Measurements from ENCODE around the gene ALDH2. TPM values are rescaled to one million over a fixed set of nuclear protein-coding genes. Genes with fewer than 3 reads are reported as not detected.

Gene ALDH2
- total and polyA plus RNA-seq, 10 of the 15 experiments (the other 5 are each of a cell fraction or from before 2014, with no cell fraction given) = 1.4 to 16.4 (median 8.7) TPM

GRCh38 chr12:111789779-111790178, 23.0 kb downstream of the ALDH2 start:
- Histone ChIP-seq H3K36me3 (ENCODE audit: control insufficient read depth in 2 of 2, insufficient read depth in 2 of 2, low read length in 1 of 2) (no peaks in the 10 kb centered on the region), H3K9me3 (replicated peaks; ENCODE audit: control insufficient read depth, insufficient read depth, low read length) (no peaks in the 10 kb centered on the region), H3K4me3 (no peak overlapping the region), H3K27me3 (replicated peaks in 1 of 2; ENCODE audit: control insufficient read depth in 2 of 2, insufficient read depth in 2 of 2, low read length in 1 of 2) (no peaks in the 10 kb centered on the region), H4K20me1 (ENCODE audit: control insufficient read depth, insufficient read depth) (no peaks in the 10 kb centered on the region), H3K9ac (ENCODE audit: control insufficient read depth, insufficient read depth, low read length) (no peak overlapping the region), H3K79me2 (ENCODE audit: control insufficient read depth, insufficient read depth, low read length) (no peaks in the 10 kb centered on the region), H2AFZ (ENCODE audit: control insufficient read depth, low read depth, low read length) (no peak overlapping the region), H3K4me1 (ENCODE audit: control insufficient read depth, insufficient read depth, low read length) (no peaks in the 10 kb centered on the region), H3K4me2 (ENCODE audit: control insufficient read depth, insufficient read depth) (no peak overlapping the region), H3K27ac (ENCODE audit: control insufficient read depth, insufficient read depth) (no peak overlapping the region)
- in situ Hi-C loops (cut with MboI) (no loop called here), intact Hi-C loops (cut with micrococcal nuclease; ENCODE audit: unreplicated experiment) (loop anchor here (10.0 kb wide), 1 partner anchor 395 kb away; no protein-coding TSS in a partner anchor)
- SMC1A ChIA-PET (ENCODE audit: uncharacterized antibody, unreplicated experiment) = interaction anchor here (0.6 to 5.7 kb wide), 2 partner anchors 36 to 82 kb away, joined by 3 to 44 read pairs; no protein-coding TSS in a partner anchor
- no peak for TF ChIP-seq BCLAF1 (IDR thresholded peaks at IDR 0.05)
- TF ChIP-seq FOXK2 (IDR thresholded peaks at IDR 0.05) = no peak
- no peak for TF ChIP-seq SP1 (IDR thresholded peaks at IDR 0.05; ENCODE audit: low read depth, low read length)
- TF ChIP-seq SPI1 (IDR thresholded peaks at IDR 0.05; ENCODE audit: borderline replicate concordance, insufficient read depth, low read depth, low read length) = no peak
- no peak for TF ChIP-seq MEF2A (IDR thresholded peaks at IDR 0.05; ENCODE audit: insufficient read depth, low read depth, low read length)
- TF ChIP-seq RFX5 (IDR thresholded peaks at IDR 0.05; ENCODE audit: low read depth, low read length) = no peak
- no peak for TF ChIP-seq GATAD2B (conservative IDR thresholded peaks at IDR 0.05; ENCODE audit: low read depth)
- FAIRE-seq (no peak), DNase-seq (ENCODE audit: low read depth, low spot score) (no peak), ATAC-seq (no peak)
- 84% methylated on average over 11 of the region's 11 CpGs for WGBS (ENCODE audit: insufficient coverage, insufficient replicate concordance, low lambda C conversion rate, missing lambda C conversion rate)
- RAD21 ChIA-PET (ENCODE audit: unreplicated experiment) = no interaction called here
- BruUV-seq (replicated peaks) = no TSS peak
- CTCF ChIA-PET = interaction anchor here (1.5 to 6.0 kb wide), 3 partner anchors 23 to 333 kb away, joined by 4 to 44 read pairs (median 9); no protein-coding TSS in a partner anchor
- POLR2A ChIA-PET = interaction anchor here (0.7 kb wide), 2 partner anchors 25 to 33 kb away, joined by 4 to 6 read pairs; no protein-coding TSS in a partner anchor

All from GM12878 (cell line).